Urothelium cell line (cell line): ENCODE results near the gene THSD4.

Experiments used
- DNase-seq: peaks from one replicate; pipeline ENCODE4 v3.0.0; 2011; ENCODE audit warnings: low spot score, mixed read lengths
- FAIRE-seq: peaks from 2 replicates; lab custom pipeline; 2011; peaks lifted over from hg19 to GRCh38; lab: Jason Lieb, UNC

Gene THSD4

DNA sequence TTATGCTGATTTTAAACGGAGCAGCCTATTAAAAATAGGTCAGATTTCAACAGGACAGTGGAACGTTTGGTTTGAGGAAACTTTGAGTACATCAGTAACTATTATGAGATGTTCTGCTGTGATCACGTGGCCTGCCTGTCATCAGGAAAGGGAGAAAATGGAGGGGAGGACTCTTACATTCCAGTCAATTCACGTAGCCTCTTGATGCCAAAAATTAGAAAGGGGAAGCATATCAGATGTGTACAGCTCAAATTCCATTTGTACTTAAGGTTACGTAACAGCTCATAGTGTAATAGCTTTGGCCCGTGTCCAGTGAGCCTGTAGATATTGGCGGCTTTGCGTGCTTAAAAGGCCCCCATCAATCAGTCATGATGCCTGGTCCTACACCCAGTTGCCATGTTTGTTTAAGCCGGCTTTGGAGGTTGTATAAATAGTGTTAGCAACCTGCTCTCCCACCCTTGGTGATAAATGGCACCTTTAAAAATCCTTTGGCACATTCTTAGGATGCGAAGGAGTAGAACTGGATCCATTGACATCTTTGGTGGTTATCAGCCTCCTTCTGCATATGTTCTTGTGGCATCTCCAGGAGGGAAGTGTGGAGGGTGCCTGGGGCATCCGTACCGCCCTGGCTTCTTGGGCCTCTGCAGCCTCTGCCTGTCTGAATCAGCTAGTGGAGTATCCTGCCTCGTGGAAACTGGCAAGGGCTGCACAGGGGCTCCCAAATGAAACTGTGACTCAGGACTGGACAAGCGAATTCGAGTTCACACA lies 163.9 kb downstream of the THSD4 start:
- FAIRE-seq, result peak; percentile 5
- peak; percentile 49 for DNase-seq

- FAIRE-seq (peak; percentile 23), DNase-seq (no peak)
Observed at GRCh38 chr15:71279757-71280141, 164.5 kb downstream of the THSD4 start.

GRCh38 chr15:71280206-71280605 lies 164.9 kb downstream of the THSD4 start:
- no peak for DNase-seq
- FAIRE-seq, result no peak

DNA sequence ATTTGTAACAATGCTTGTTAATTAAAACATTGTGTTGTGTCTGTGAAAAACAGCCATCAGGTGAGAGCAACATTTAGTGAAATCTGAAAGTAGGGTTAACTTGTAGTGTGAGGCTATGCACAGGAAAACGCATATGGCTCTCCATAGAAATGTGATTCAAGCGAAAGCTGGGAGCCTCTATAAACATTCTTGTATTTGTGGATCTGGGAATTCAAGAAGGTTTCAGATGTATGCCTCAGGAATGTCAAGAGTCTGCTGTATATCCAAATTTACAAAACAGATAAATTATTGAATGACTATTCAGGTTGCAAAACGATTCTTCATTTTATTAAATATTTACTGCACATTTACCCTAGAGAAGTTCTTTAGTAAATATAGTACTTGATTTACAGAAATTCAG lies 166.0 kb downstream of the THSD4 start:
- no peak for FAIRE-seq
- no peak for DNase-seq

DNA sequence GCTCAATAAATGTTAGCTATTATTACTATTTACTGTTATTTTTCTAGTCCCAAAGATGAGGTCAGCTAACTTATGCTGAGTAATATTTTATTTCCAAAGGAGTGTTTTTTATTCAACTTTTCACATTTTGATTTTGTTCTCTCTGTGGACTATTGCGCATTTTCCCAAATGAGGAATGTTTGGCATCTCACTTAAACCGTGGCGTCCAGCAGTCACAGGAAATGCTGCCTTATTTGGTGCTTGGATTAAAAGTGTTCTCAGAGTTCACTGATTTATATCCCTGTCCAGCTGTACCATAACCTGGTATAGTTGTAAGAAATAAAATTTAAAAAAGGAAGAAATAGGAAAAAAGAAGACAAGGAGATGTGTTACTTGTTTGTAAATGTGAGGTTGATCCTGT lies 166.8 kb downstream of the THSD4 start:
- DNase-seq (no peak), FAIRE-seq (no peak)

DNA sequence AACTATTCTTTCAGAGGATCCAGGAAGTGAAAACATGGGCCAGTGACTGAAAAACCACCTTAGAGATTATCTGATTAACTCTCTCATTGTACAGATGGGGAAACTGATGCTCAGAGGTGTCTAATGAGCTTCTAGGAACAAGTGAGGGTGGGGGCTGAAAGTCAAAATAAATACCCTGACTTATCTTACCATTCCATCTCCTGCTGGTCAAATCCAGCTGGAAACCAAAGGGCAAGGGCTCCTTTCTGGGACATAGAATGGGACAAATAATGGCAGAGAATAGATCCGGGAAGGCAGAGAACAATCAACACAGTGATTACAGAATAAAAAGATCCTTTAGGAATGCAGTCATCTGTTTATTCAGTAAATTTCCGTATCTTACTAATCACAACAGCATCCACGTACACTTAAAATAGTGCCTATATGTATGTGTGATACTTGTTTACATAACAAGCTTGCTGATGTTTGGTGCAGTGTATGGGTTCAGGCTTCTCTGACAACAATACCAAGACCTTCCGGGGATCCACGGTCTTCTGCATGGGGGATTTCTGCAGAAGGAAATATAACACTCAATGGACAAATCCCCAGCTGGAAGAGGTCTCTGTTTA lies 173.2 kb downstream of the THSD4 start:
- DNase-seq, result no peak
- no peak for FAIRE-seq

DNA sequence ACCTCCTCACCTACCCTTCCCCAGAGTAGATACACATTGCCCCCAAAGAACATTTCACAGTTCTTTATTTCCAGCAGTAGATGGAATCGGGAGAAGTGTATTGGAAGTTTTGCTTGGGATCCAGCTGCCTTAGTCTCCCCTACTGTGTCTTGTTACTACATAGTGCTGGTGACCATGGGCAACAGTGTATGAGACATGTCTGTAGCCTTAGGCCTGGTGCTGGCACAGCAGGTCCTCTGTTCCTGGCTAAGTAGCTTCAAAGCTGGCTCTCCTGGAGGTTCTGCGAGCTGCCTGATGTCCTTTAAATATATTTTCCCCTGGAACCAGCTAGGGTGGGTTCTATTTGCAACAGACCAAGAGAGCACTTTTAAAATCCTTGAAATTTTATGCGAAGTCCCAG lies 174.7 kb downstream of the THSD4 start:
- FAIRE-seq (no peak), DNase-seq (no peak)

DNA sequence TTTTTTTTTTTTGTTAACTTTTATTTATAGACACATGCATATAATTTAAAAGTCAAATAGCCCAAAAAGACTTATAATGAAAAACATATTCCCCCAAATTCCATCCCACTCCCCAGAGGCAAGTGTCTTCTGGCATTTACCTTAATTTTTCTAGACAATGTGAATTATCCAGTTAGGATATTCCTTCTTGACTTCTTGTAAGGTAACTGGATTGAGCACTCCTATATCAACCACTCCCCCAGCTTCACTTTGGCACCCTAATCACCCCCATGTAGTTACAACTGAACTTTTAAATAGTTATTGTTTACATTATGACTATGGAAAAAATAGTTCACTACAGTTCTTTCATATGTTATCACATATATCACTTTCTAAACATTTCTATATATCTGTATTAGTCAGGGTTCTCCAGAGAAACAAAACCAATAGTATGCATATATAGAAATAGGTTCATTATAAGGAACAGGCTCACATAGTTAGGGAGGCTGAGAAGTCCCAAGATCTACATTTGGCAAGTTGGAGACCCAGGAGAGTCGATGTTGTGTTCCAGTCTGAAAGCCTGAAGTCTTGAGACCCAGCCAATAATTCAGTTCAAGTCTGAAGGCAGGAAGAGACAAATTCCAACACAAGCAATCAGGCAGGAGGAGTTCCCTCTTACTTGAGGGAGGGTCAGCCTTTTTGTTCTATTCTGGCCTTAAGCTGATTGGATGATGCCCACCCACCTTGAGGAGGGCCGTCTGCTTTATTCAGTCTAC lies 175.8 kb downstream of the THSD4 start:
- no peak for FAIRE-seq
- no peak for DNase-seq

- FAIRE-seq (no peak), DNase-seq (no peak)
Observed at GRCh38 chr15:71291723-71292122, 176.5 kb downstream of the THSD4 start.

GRCh38 chr15:71293723-71294122 lies 178.5 kb downstream of the THSD4 start:
- FAIRE-seq (no peak), DNase-seq (no peak)

GRCh38 chr15:71294251-71294910 lies 179.1 kb downstream of the THSD4 start:
- no peak for DNase-seq
- no peak for FAIRE-seq

- peak; percentile 32 for FAIRE-seq
Observed at GRCh38 chr15:71294911-71295602, 179.8 kb downstream of the THSD4 start.

DNA sequence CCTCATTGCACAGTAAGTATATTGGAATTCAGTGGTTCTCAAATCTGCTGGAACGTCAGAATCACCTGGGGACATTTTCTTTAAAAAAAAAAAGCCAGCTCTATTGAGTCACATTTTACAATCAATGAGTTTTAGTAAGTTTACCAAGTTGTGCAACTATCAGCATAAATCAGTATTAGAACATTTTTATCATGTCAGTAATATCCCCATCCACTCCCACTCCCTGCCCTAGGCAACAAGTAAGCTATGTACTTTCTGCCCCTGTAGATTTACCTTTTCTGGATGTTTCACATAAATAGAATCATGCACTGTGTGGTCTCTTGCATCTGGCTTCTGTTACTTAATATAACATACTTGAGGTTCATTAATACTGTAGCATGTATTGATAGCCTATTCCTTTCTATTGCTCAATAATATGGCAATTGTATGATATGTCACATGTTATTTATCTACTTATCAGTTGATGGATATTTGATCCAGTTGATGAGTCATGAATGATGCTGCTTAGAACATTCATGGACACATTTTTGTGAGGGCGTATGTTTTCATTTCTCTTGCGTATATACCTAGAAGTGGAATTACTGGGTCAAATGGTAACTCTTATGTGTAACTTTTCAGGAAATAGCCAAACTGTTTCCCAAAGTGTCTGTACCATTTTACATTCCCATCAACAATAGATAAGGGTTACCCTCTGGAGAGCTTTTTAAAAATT lies 180.5 kb downstream of the THSD4 start:
- DNase-seq (no peak), FAIRE-seq (peak; percentile 56)

More at GRCh38 chr15:71294911-71295602, 179.8 kb downstream of the THSD4 start:
- peak; percentile 90 for DNase-seq

DNA sequence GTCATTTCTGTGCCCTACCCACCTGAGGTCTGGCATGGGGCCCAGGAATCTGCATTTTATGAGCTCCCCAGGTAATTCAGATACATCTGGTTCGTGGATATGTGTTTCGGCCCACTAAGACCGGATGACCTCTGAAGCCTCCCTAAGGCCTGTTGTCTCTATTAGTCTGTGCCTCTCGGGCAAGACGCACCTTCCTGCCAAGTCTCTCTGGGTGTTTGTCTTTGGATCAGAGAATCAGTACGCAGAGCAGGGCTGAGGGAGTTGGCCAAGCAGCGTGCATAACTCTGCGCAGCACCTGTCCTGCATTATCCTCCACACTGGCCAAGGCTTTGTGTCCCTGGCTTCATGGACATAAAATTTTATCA lies 181.0 kb downstream of the THSD4 start:
- no peak for DNase-seq
- FAIRE-seq, result no peak

GRCh38 chr15:71301958-71302621 lies 186.8 kb downstream of the THSD4 start:
- FAIRE-seq, result no peak
- no peak for DNase-seq

GRCh38 chr15:71302861-71303410 lies 187.7 kb downstream of the THSD4 start:
- FAIRE-seq, result no peak

GRCh38 chr15:71303977-71304376 lies 188.7 kb downstream of the THSD4 start:
- no peak for FAIRE-seq

More at GRCh38 chr15:71302861-71303410, 187.7 kb downstream of the THSD4 start:
- no peak for DNase-seq

GRCh38 chr15:71304681-71305080 lies 189.4 kb downstream of the THSD4 start:
- no peak for DNase-seq

More at GRCh38 chr15:71303977-71304376, 188.7 kb downstream of the THSD4 start:
- DNase-seq, result no peak

GRCh38 chr15:71306538-71306937 lies 191.3 kb downstream of the THSD4 start:
- no peak for DNase-seq
- no peak for FAIRE-seq

More at GRCh38 chr15:71304681-71305080, 189.4 kb downstream of the THSD4 start:
- FAIRE-seq, result no peak
